ENCODE results near the gene PLIN4.

Gene PLIN4

GRCh38 chr19:4510435-4511255 is 7.6 kb downstream of the PLIN4 start:
- Histone ChIP-seq H3K4me2 (ENCODE audit: low read length) (no peak overlapping the region), H3K79me2 (ENCODE audit: control insufficient read depth, low read length) (no peaks in the 10 kb centered on the region), H3K27ac (ENCODE audit: low read depth, low read length) (no peak overlapping the region), H3K4me3 (ENCODE audit: low read length) (no peak overlapping the region), H3K9me2 (replicated peaks; ENCODE audit: control insufficient read depth, low read length) (no peaks in the 10 kb centered on the region), H3F3A (ENCODE audit: control insufficient read depth, insufficient read depth) (no peaks in the 10 kb centered on the region), H3K36me3 (ENCODE audit: control insufficient read depth, low read length) (no peaks in the 10 kb centered on the region), H3K9me3 (ENCODE audit: control insufficient read depth, insufficient read depth, low read length) (no peaks in the 10 kb centered on the region), H3K4me1 (ENCODE audit: control insufficient read depth, low read length) (peaks cover 3% of the 10 kb centered on the region; the same call in 1 of the 2 replicates), H3K27me3 (ENCODE audit: control insufficient read depth, low read length) (no peaks in the 10 kb centered on the region), H4K20me1 (ENCODE audit: control insufficient read depth, insufficient read depth, low read depth, low read length) (no peaks in the 10 kb centered on the region)
- TF ChIP-seq EZH2phosphoT487 (IDR thresholded peaks at IDR 0.05; ENCODE audit: borderline replicate concordance, low read length): no peak
- TF ChIP-seq CTCF (IDR thresholded peaks at IDR 0.05; ENCODE audit: low read depth, low read length, poor library complexity, severe bottlenecking): no peak

GRCh38 chr19:4508698-4509097 is 9.6 kb downstream of the PLIN4 start:
- TF ChIP-seq EZH2phosphoT487 (IDR thresholded peaks at IDR 0.05; ENCODE audit: borderline replicate concordance, low read length) (no peak), CTCF (IDR thresholded peaks at IDR 0.05; ENCODE audit: low read depth, low read length, poor library complexity, severe bottlenecking) (no peak)
- no peaks in the 10 kb centered on the region for H3K9me2 ChIP-seq (replicated peaks; ENCODE audit: control insufficient read depth, low read length)
- H3F3A ChIP-seq (ENCODE audit: control insufficient read depth, insufficient read depth): no peaks in the 10 kb centered on the region
- no peak overlapping the region for H3K4me2 ChIP-seq (ENCODE audit: low read length)
- no peaks in the 10 kb centered on the region for H4K20me1 ChIP-seq (ENCODE audit: control insufficient read depth, insufficient read depth, low read depth, low read length)
- H3K36me3 ChIP-seq (ENCODE audit: control insufficient read depth, low read length): no peaks in the 10 kb centered on the region
- H3K4me1 ChIP-seq (ENCODE audit: control insufficient read depth, low read length): peaks cover 3% of the 10 kb centered on the region; the same call in 1 of the 2 replicates
- no peaks in the 10 kb centered on the region for H3K9me3 ChIP-seq (ENCODE audit: control insufficient read depth, insufficient read depth, low read length)
- no peak overlapping the region for H3K27ac ChIP-seq (ENCODE audit: low read depth, low read length)
- H3K27me3 ChIP-seq (ENCODE audit: control insufficient read depth, low read length): no peaks in the 10 kb centered on the region
- H3K79me2 ChIP-seq (ENCODE audit: control insufficient read depth, low read length): no peaks in the 10 kb centered on the region
- no peak overlapping the region for H3K4me3 ChIP-seq (ENCODE audit: low read length)

- Histone ChIP-seq H3K27ac (ENCODE audit: low read depth, low read length) (no peak overlapping the region), H3K9me3 (ENCODE audit: control insufficient read depth, insufficient read depth, low read length) (no peaks in the 10 kb centered on the region), H3K36me3 (ENCODE audit: control insufficient read depth, low read length) (no peaks in the 10 kb centered on the region; the same call in 1 of the 2 replicates), H3K4me2 (ENCODE audit: low read length) (no peak overlapping the region), H3F3A (ENCODE audit: control insufficient read depth, insufficient read depth) (no peaks in the 10 kb centered on the region), H4K20me1 (ENCODE audit: control insufficient read depth, insufficient read depth, low read depth, low read length) (no peaks in the 10 kb centered on the region), H3K79me2 (ENCODE audit: control insufficient read depth, low read length) (no peaks in the 10 kb centered on the region), H3K27me3 (ENCODE audit: control insufficient read depth, low read length) (no peaks in the 10 kb centered on the region), H3K4me1 (ENCODE audit: control insufficient read depth, low read length) (peaks cover 3% of the 10 kb centered on the region; the same call in 1 of the 2 replicates), H3K4me3 (ENCODE audit: low read length) (no peak overlapping the region), H3K9me2 (replicated peaks; ENCODE audit: control insufficient read depth, low read length) (no peaks in the 10 kb centered on the region)
- TF ChIP-seq EZH2phosphoT487 (IDR thresholded peaks at IDR 0.05; ENCODE audit: borderline replicate concordance, low read length): no peak
Observed at GRCh38 chr19:4507804-4508203, 10.5 kb downstream of the PLIN4 start.

- Histone ChIP-seq H3K27me3 (ENCODE audit: control insufficient read depth, low read length) (no peaks in the 10 kb centered on the region), H3F3A (ENCODE audit: control insufficient read depth, insufficient read depth) (no peaks in the 10 kb centered on the region), H3K79me2 (ENCODE audit: control insufficient read depth, low read length) (no peaks in the 10 kb centered on the region), H3K27ac (ENCODE audit: low read depth, low read length) (no peak overlapping the region), H4K20me1 (ENCODE audit: control insufficient read depth, insufficient read depth, low read depth, low read length) (no peaks in the 10 kb centered on the region), H3K4me1 (ENCODE audit: control insufficient read depth, low read length) (peaks cover 3% of the 10 kb centered on the region; the same call in 1 of the 2 replicates), H3K4me2 (ENCODE audit: low read length) (no peak overlapping the region), H3K4me3 (ENCODE audit: low read length) (no peak overlapping the region), H3K36me3 (ENCODE audit: control insufficient read depth, low read length) (no peaks in the 10 kb centered on the region; the same call in 1 of the 2 replicates), H3K9me2 (replicated peaks; ENCODE audit: control insufficient read depth, low read length) (no peaks in the 10 kb centered on the region), H3K9me3 (ENCODE audit: control insufficient read depth, insufficient read depth, low read length) (no peaks in the 10 kb centered on the region)
- TF ChIP-seq CTCF (IDR thresholded peaks at IDR 0.05; ENCODE audit: low read depth, low read length, poor library complexity, severe bottlenecking) (no peak), EZH2phosphoT487 (IDR thresholded peaks at IDR 0.05; ENCODE audit: borderline replicate concordance, low read length) (no peak)
Observed at GRCh38 chr19:4507150-4507452, 11.2 kb downstream of the PLIN4 start.
